ENCODE results near the gene CRCP. TPM values are rescaled to one million over a fixed set of nuclear protein-coding genes. Genes with fewer than 3 reads are reported as not detected.

The CRCP gene
- total RNA-seq, 2 donors from 2014 or later = 25.7 to 27.4 TPM

DNA sequence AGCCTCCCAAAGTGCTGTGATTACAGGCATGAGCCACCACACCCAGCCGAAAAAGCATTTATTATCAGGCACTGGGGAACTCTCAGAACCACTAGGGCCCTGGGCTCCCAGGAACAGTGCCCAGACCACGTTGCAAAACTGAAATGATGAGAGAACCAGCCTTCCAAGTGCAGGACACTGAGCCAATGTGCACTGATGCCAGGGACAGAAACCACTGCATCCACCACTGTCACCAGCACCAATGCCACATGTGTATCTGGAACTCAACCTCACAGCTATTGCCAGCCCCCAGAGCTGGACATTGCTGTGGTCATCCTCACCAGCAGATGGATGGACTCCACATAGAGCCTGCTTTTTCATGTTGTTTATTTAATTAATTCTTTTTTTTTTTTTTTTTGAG is 62.3 kb downstream of the CRCP start:
- intact Hi-C loops (cut with DNase I) = no loop called here
- ATAC-seq (peak in 1 of 2 donors; percentile 73), DNase-seq (peak; percentile 32)

DNA sequence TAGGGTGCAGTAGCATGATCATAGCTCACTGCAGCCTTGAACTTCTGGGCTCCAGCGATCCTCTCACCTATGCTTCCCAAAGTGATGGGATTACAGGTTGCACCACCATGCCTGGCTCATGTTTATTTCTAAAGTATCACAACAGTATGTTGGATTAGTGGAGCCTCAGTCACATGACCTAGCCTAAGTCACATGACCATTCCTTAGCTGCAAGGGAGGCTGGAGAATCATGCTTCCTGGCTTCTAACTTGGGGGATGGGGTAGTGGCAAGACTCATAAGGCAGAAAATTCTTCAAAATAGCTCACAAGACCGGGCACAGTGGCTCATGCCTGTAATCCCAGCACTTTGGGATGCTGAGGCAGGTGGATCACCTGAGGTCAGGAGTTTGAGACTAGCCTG is 63.6 kb downstream of the CRCP start:
- no peak for ATAC-seq
- intact Hi-C loops (cut with DNase I) = no loop called here
- DNase-seq = no peak

DNA sequence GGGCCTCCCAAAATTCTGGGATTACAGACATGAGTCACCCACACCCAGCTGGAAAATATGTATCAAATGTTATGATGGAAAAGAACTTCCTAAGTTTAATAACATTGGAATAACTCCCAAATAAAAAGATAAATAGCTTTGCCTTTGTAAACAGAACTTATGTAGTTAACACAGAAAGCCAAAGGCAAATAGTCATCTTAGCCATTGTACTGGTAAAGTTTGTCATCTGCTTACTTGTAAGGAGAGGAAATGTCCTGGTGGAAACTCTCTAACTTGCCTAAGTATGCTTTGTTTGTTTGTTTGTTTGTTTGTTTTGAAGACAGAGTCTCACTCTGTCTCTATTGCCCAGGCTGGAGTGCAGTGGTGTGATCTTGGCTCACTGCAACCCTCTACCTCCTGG is 66.7 kb downstream of the CRCP start:
- DNase-seq (no peak), ATAC-seq (no peak)
- intact Hi-C loops (cut with DNase I) = no loop called here

DNA sequence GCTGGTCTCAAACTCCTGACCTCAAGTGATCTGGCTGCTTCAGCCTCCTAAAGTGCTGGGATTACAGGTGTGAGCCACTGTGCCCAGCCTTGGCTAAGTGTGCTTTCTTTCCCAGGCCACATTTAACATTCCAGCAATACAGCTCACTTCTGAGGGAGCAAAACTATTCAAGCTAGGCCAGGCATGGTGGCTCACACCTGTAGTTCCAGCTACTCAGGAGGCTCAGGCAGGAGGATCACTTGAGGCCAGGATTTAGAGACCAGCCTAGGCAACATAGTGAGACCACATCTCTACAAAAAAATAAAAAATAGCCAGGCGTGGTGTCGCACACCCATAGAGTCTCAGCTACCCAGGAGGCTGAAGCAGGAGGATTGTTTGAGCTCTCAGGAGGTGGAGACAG is 67.2 kb downstream of the CRCP start:
- DNase-seq = no peak
- ATAC-seq = no peak

DNA sequence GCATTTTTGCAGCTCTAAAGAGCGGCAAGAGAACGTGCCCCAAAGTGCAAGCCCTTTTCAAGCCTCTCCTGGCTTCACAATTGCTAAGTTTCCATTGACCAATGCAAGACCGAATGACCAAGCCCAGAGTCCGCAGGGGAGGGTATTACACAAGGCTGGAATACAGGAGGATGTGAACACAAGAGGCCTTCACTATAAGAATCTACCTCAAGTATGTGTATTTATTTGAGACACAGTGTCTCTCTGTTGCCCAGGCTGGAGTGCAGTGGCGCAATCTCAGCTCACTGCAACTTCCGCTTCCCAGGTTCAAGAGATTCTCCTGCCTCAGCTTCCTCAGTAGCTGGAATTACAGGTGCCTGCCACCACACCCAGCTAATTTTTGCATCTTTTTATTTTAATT is 68.3 kb downstream of the CRCP start:
- intact Hi-C loops (cut with DNase I) = no loop called here
- DNase-seq = no peak
- no peak for ATAC-seq

More for the DNA sequence above, 67.2 kb downstream of the CRCP start:
- intact Hi-C loops (cut with DNase I) = no loop called here

DNA sequence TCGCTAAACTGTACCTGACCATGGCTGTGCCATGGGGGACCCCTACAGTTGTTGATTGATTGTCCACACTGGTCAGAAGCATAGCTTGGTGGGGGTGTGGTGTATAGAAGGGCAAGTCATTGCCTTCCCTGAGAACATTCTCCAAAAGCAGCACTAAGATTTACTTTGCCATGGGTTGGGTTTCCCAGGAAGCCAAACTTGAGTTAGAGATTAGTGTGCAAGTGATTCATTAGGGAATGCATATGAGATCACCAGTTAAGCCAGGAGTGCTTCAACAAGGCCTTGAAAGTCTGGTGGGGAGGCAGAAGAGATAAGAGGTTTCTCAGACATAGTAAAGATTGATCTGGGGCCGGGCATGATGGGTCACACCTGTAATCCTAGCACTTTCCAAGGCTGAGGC is 69.1 kb downstream of the CRCP start:
- ATAC-seq (peak in 1 of 2 donors; percentile 63), DNase-seq (no peak)
- intact Hi-C loops (cut with DNase I) = no loop called here

DNA sequence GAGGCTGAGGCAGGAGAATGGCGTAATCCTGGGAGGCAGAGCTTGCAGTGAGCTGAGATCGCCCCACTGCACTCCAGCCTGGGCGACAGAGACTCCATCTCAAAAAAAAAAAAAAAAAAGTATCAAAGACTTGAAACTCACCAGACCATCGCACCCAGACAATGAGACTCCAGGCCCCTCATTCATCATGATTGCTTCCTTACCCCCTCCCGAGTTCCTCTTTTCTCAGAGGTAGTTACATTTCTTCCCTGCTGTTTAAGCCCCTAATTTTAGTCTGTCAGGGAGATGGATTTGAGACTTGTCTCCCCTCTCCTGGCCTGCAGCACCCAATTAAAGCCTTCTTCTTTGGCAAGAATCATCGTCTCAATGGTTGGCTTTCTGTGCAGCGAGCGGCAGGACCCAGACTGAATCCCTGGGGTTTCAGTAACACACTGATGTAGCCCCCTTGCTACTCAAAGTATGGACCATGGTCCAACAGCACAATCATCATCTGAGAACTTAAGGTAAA is 71.1 kb downstream of the CRCP start:
- no peak for ATAC-seq

DNA sequence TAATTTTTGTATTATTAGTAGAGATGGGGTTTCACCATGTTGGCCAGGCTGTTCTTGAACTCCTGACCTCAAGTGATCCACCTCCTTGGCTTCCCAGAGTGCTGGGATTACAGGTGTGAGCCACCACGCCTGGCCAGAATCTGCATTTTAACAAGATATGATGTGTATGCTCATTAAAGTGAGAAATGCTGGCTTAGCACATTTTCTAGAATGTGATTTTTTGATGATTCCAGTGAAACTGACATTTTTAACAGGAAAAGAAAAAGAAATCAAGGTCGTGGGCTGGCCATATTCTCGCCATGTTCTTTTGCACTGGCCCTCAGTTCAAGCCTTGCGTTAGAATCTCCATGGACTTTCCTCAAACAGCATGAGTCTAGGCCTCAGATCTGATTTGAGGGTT is 72.3 kb downstream of the CRCP start:
- ATAC-seq = no peak
- intact Hi-C loops (cut with DNase I) = no loop called here

More for the DNA sequence above, 71.1 kb downstream of the CRCP start:
- no peak for DNase-seq
- intact Hi-C loops (cut with DNase I) = no loop called here

DNA sequence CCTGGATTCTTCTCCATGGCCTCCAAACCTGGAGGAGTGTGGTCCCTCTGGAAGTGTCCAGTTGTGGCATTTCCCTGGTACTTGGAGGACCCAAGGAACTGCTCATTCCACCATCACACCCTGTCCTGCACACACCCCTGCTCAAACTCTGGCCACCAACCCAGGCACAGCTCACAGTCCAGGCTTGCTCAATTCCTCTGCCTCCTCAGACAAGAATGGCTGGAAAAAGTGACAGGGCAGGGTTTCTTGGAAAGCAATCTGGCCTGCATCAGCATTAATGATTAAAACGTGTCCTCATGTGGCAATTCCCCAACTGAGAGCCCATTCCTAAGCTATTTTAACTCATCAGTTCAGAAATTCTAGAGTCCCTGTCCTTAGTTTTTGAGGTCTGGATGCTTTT is 73.3 kb downstream of the CRCP start:
- ATAC-seq = peak; percentile 67 to 69
- intact Hi-C loops (cut with DNase I) = no loop called here

More for the DNA sequence above, 72.3 kb downstream of the CRCP start:
- DNase-seq = no peak

DNA sequence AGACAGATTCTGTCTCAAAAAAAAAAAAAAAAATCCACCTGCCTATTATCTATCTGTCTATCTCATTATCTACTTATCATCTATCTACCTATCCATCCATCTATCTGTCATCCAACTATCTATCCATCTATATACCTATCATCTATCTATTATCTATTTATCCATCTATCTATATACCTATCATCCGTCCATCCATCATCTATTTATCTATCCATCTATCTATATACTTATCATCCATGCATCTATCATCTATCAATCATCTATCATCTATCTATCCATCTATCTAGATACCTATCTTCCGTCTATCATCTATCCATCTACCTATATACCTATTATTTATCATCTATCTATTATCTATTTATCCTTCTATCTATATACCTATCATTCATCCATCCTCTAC is 74.0 kb downstream of the CRCP start:
- DNase-seq = no peak
- ATAC-seq = no peak
- intact Hi-C loops (cut with DNase I) = no loop called here

More for the DNA sequence above, 73.3 kb downstream of the CRCP start:
- peak; percentile 47 for DNase-seq

DNA sequence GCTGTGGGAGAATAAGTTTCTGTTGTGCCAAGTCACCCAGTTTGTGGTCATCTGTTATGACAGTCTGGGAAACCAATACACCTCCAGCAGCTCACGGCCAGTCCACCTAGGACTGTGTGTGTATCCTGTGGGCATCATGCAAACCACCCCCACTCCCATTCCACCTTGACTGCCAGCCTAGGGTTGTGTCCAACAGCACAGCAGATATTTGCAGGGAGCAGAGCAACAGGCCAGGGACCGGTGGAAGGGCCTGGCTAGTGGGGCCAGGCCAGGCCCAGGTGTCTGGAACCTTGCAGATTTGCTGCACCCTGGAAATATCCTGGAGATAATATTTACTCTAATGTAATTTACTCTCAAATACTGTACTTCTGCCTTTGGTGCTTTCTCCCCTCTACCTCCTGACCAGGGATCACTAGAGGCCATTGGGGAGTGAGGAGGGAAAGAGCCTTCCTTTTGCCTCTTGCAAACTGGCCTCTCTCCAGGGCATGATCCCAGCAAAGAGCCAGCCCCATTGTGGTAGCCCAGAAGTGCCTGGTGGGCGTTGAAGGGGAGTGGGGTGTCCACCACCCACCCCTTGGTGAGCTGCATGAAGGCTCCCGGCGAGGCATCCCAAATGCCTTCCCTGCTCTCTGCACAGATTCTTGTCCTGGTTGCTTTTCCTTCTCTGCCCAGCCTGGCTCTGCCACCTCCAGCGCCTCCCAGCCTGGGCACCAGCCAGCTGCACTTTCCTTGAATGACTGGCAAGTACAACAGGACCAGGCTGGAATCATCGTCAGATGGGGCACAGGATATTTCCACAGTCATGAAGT is 75.3 kb downstream of the CRCP start:
- intact Hi-C loops (cut with DNase I) = no loop called here
- no peak for DNase-seq
- peak in 1 of 2 donors; percentile 41 for ATAC-seq

DNA sequence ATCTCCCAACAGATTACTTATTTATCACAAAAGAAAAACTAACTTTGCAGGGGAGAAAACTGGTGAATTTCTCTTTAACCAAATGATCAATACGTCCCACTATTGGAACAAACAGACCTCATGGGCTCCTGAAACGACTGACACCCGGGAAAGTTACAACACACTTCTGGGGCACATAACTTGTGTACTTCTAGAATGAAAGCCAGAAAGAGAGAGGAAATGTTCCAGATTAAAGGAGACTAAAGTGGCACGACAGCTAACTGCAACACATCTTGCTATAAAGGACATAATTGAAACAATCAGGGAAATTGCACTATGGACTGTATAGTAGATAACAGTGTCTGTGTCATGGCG is 75.8 kb downstream of the CRCP start:
- ATAC-seq (no peak), DNase-seq (no peak)
- intact Hi-C loops (cut with DNase I) = no loop called here

DNA sequence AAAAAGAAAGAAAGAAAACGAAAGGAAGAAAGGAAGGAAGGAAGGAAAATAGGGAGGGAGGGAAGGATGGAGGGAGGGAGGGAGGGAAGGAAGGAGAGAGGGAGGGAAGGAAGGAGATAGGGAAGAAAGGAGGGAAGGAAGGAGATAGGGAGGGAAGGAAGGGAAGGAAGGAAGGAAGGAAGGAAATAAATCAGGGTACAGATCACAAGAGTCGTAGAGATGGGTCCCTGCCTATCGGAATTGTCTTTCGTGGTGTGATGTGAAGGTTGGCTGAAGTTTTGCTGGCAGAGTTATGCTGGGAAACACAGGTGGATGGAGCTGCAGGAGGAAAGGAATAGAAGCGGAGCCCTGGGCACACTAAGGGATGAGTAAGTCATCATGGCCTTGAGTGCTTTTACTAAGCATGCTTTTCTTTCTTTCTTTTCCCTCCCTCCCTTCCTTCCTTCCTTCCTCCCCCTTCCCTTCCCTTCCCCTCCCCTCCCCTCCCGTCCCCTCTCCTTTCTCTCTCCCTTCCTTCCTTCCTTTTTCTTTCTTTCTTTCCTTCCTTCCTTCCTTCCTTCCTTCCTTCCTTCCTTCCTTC is 78.6 kb downstream of the CRCP start:
- ATAC-seq = no peak
- DNase-seq = no peak
- intact Hi-C loops (cut with DNase I) = no loop called here

DNA sequence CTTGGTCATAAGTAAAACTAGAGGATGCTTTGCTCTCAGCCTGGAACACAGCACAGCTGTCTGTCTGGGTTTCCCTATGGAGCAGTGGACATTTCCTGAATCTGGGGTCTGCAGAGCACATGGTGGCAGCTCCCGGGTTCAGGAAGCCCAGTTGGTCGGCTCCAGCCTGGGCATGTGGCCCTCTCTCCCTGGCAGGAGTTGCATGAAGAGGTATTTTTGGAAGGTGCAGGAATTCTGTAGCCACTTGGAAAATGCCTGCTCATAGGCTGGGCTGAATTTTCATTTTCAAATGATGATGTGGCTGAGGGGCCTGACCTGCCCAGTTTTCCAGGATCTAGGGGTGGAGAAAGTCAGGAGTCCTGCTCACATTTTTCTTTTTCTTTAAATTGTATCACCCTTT is 83.8 kb downstream of the CRCP start:
- peak in 1 of 2 donors; percentile 35 for ATAC-seq

DNA sequence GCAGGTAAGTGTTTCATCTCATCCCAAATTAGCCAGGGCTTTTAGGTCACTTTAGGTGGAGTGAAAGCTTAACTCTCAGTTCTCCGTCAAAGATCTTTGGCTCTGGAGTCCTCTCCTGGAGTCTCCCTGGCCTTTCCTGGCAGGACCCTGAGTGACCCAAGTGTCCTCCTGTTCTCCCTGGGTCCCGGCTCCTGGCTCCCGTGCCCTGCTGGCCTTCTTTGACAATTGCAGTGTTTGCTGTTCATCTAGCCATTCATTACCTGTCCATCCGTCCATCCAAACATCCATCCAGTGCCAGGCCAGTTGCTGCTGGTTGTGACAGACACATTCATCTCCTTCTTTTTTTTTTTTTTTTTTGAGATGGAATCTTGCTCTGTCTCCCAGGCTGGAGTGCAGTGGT is 84.3 kb downstream of the CRCP start:
- DNase-seq = no peak
- intact Hi-C loops (cut with DNase I) = no loop called here

More for the DNA sequence above, 83.8 kb downstream of the CRCP start:
- DNase-seq = no peak
- intact Hi-C loops (cut with DNase I) = no loop called here

DNA sequence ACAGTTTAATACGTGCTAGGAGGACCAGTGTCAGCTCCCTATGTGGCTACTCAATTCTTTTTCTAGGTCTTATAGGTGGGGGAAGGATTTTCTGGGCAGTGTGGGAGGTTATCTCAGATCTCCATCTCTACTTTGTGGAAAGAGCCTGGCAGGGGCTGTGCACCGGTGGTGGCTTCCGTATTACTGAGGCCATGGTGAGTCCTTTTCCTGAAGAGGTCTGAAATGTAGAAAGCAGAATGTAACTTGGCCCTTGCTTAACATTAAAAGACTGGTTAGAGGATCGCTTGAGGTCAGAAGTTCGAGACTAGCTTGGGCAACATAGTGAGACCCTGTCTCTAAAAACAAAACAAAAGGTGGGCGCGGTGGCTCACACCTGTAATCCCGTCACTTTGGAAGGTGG is 87.8 kb downstream of the CRCP start:
- ATAC-seq = no peak
- DNase-seq = no peak
- intact Hi-C loops (cut with DNase I) = no loop called here

More for the DNA sequence above, 84.3 kb downstream of the CRCP start:
- no peak for ATAC-seq

Other genes starting within 250 kb of the CRCP start
- gene VKORC1L1, start 241.8 kb upstream of the CRCP start, total RNA-seq = 10 to 100 TPM; 29.8 to 32.1 TPM
- 10 to 100 TPM; 25.8 to 28.6 TPM for gene GUSB, start 132.6 kb upstream of the CRCP start, total RNA-seq
- 10 to 100 TPM; 11.1 to 14.7 TPM for gene ASL, start 39.0 kb upstream of the CRCP start, total RNA-seq
- gene TPST1, start 90.5 kb downstream of the CRCP start, total RNA-seq = 10 to 100 TPM in 1 of 2 donors, 1 to 10 TPM in 1; 9.2 to 12.3 TPM

All from left cardiac atrium (tissue), 4 donors.